Left kidney (tissue), 2 donors: ENCODE measurements around the gene SPIRE2. TPM values are rescaled to one million over a fixed set of nuclear protein-coding genes. Genes with fewer than 3 reads are reported as not detected.
"Not testable (repeated sequence)": the region's sequence is repeated elsewhere in the genome, so short reads cannot be mapped to it uniquely, and the experiment has no call there.

ENCODE experiments used
- DNase-seq: peaks from one replicate; pipeline ENCODE4 v3.0.0-alpha.2; 2013
- polyA plus RNA-seq: library from polyadenylated mRNA; unstranded; fragments of 120-200 nt; gene quantifications from one replicate; pipeline ENCODE4 v1.2.1, GENCODE V29; 2013; ENCODE audit not compliant: insufficient read length

SPIRE2 gene
- polyA plus RNA-seq, 1 donor = 15.7 TPM

GRCh38 chr16:89863741-89864526 lies 35.7 kb downstream of the SPIRE2 start:
- no peak for DNase-seq

GRCh38 chr16:89864527-89864820 lies 36.2 kb downstream of the SPIRE2 start:
- no peak for DNase-seq

- DNase-seq = no peak
Measured at GRCh38 chr16:89867918-89868317, 39.6 kb downstream of the SPIRE2 start.

- no peak for DNase-seq
Measured at GRCh38 chr16:89869911-89870310, 41.6 kb downstream of the SPIRE2 start.

GRCh38 chr16:89870440-89870839 lies 42.2 kb downstream of the SPIRE2 start:
- no peak for DNase-seq

- DNase-seq = no peak
Measured at GRCh38 chr16:89871895-89872294, 43.6 kb downstream of the SPIRE2 start.

GRCh38 chr16:89873109-89873971 lies 45.1 kb downstream of the SPIRE2 start, which contains the start of gene TCF25:
Gene TCF25 (plus strand): TSS chr16:89873592. CDS start chr16:89873668, 76 bp downstream.
- DNase-seq = peak; percentile 89

- peak; percentile 89 for DNase-seq
Measured at GRCh38 chr16:89873972-89874689, 45.9 kb downstream of the SPIRE2 start.

GRCh38 chr16:89879123-89879522 lies 50.8 kb downstream of the SPIRE2 start:
- not testable (repeated sequence) for DNase-seq

- DNase-seq = no peak
Measured at GRCh38 chr16:89880477-89881367, 52.4 kb downstream of the SPIRE2 start.

- no peak for DNase-seq
Measured at GRCh38 chr16:89881368-89881730, 53.1 kb downstream of the SPIRE2 start.

GRCh38 chr16:89883346-89884040 lies 55.2 kb downstream of the SPIRE2 start:
- no peak for DNase-seq

- DNase-seq = no peak
Measured at GRCh38 chr16:89884041-89884421, 55.8 kb downstream of the SPIRE2 start.

GRCh38 chr16:89887243-89887642 lies 59.0 kb downstream of the SPIRE2 start:
- DNase-seq = no peak

GRCh38 chr16:89890200-89890599 lies 61.9 kb downstream of the SPIRE2 start:
- DNase-seq = no peak

GRCh38 chr16:89890886-89891657 lies 62.8 kb downstream of the SPIRE2 start:
- no peak for DNase-seq

- no peak for DNase-seq
Measured at GRCh38 chr16:89892055-89892630, 63.9 kb downstream of the SPIRE2 start.

- DNase-seq = no peak
Measured at GRCh38 chr16:89892635-89893034, 64.4 kb downstream of the SPIRE2 start.

- no peak for DNase-seq
Measured at GRCh38 chr16:89893642-89894548, 65.6 kb downstream of the SPIRE2 start.
